ENCODE data around the gene KREMEN1.
A peak's percentile ranks its signal among the peaks of the same experiment; 100 is the strongest.

The KREMEN1 gene

GRCh38 chr22:29195118-29195963 is 122.5 kb downstream of the KREMEN1 start:
- no peak for DNase-seq

GRCh38 chr22:29195964-29196666 is 123.3 kb downstream of the KREMEN1 start:
- no peak for DNase-seq

- DNase-seq = no peak
These were observed 124.3 kb downstream of the KREMEN1 start for GRCh38 chr22:29197096-29197495.

- DNase-seq = no peak
These were observed 125.4 kb downstream of the KREMEN1 start for GRCh38 chr22:29198240-29198639.

- no peak for DNase-seq
These were observed 127.0 kb downstream of the KREMEN1 start for GRCh38 chr22:29199702-29200400.

GRCh38 chr22:29200901-29201300 is 128.1 kb downstream of the KREMEN1 start:
- DNase-seq = no peak

DNA sequence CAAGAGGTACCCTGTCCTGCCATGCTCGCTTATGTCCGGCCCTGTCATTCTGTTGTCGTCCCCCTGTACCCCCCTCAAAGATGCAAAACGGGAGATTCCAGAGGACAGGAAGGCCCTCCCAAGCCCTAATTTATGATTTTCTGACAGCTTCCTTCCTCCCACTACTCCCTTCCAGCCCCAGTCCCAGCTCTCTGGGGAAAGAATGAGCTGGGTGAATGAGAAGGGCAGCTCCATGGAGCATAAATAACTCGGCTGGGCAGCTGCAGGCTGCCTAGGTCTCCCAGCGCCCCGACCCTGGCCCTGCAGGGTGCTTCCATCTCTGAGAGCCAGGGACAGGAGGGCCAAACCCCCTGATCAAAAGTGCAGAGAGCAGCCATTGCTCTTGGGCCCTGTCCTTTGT is 128.9 kb downstream of the KREMEN1 start:
- DNase-seq = no peak

GRCh38 chr22:29202212-29203192 is 129.7 kb downstream of the KREMEN1 start:
- peak; percentile 21 for DNase-seq

- no peak for DNase-seq
These were observed 130.9 kb downstream of the KREMEN1 start for GRCh38 chr22:29203488-29204454.

DNA sequence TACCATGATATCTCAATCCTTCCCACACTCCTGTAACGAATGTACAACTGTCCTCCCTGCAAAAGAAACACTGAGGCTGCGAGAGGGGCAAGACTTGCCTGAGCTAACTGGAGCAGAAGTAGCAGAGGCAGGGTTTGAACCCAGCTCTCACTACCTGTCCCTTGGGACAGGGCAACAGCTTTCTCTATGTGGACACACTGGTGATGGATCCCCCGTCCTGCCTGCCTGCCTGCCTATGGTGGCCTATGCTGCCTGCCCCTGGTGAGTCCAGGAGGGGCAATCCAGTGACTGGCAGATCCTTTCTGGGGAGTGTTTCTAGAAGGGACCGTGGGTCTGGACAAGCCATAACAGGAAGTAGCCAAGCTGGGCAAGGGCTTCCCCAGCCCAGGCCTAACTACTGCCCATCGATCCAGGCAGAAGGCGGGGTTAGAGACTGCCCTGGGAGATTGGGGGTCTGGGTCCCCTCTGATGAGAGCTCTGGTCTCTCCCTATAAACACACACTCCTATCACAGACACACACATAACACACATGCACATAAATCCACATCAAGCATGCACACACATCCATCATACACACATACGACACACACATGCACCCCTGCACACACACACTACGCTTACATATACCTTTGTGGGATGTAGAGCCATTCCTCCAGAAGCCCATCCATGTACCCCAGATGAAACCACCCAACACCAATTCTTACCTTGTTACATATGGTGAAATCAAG is 131.8 kb downstream of the KREMEN1 start:
- no peak for DNase-seq

GRCh38 chr22:29205252-29205593 is 132.4 kb downstream of the KREMEN1 start:
- no peak for DNase-seq

- DNase-seq = peak; percentile 21
These were observed 132.9 kb downstream of the KREMEN1 start, which contains the start of gene EMID1 for GRCh38 chr22:29205594-29206371. EMID1 (plus strand) TSS chr22:29205896; CDS start chr22:29206039, 143 bp downstream.

DNA sequence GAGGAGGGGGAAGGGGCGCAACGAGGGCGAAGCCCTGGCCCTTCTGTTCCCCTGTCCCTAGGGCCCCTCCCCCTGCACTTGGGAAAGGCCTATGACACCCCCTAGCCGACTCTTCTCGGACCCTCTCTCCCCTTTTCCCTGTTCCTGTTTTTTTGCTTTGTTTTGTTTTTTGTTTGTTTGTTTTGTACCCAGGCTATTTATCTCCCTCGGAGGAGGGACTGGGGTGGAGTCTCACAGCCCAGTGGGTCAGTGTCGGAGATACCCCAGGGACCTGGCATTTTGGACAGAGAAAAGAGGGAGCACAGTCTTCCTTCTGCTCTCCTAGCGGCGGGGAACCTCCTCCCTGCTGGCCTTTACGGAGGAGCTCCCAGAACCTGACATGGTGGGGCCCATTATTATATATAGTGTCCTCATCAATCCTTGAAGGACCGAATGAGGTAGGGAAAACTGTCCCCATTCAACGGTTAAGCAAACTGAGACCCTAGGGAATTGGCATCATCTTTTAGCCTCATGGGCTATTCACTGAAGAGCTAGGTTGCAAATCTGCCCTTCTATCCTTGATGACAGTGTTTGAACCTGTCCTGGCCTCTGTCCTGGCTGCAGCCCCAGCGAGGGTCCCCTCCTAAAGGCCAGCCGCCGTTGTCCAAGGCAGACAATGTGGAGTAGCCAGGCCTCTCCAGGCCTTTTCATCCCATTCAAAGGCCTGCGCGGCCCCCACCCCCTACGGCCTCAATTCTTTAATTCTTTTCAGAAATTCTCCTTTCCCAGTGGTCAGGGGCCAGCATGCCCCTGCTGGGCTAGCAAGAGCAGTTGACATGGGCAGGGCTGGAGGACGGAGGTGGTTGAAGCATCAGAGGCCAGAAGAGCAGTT is 133.8 kb downstream of the KREMEN1 start:
- no peak for DNase-seq

- DNase-seq = no peak
These were observed 134.4 kb downstream of the KREMEN1 start for GRCh38 chr22:29207243-29207550.

DNA sequence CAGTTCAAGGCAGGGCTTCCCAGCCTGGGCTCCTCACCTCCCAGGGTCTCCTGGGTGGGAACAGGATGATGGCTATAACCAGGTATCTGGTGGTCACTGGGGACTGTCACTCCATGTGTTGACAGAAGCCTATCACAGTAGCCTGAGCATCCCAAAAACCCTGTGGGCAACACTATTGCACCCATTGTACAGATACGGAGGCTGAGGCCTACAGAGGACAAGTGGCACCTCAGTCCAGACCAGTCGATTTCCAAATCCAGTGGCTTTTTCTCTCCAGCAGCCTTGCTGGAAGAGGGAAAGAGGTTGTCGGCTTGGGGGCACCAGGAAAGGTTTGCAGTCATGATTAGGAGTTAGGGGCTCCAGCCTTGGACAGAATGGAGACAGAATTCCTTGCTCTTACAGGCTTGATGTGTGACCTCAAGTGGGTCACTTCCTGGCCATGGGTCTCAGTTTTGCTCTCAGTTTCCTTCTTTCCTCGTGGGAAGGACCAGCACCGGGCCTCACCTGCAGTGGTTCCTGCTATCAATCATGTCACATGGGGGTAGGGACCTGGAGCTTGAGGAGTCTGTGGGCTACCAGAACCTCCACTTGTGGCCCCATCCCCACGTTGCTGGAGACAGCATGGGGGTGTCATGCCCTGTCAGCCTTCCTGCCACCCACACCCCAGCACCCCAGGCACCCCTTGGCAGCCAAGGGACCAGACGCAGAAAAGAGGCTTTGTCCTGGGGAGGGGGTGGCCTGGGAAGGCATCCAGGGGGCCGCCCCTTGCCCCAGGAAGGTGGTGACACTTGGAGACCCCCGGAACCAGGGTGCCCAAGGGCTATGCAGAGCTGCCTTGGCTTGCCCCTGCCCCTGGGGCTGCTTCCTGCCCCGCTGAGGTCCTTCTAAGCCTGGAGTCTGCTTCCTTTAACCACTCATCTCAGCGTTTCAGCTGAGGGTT is 135.0 kb downstream of the KREMEN1 start:
- DNase-seq = no peak

DNA sequence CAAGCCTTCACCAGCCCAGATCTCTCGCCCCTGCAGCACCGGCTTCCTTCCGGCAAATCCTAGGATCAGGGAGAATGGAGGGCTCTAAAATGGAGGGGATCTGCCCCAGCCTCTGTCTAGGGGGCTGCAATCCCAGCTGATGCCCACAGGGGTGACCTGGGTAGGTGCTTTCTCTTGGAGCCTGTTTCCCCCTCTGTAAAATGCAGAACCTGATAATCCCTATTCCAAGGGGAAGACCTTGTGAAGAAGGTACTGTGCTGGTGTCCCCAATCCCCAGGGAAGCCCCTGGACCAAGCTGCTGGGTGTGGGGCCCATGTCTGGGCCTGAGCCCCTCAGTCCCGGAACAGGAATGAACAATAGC is 135.6 kb downstream of the KREMEN1 start:
- DNase-seq = no peak

DNA sequence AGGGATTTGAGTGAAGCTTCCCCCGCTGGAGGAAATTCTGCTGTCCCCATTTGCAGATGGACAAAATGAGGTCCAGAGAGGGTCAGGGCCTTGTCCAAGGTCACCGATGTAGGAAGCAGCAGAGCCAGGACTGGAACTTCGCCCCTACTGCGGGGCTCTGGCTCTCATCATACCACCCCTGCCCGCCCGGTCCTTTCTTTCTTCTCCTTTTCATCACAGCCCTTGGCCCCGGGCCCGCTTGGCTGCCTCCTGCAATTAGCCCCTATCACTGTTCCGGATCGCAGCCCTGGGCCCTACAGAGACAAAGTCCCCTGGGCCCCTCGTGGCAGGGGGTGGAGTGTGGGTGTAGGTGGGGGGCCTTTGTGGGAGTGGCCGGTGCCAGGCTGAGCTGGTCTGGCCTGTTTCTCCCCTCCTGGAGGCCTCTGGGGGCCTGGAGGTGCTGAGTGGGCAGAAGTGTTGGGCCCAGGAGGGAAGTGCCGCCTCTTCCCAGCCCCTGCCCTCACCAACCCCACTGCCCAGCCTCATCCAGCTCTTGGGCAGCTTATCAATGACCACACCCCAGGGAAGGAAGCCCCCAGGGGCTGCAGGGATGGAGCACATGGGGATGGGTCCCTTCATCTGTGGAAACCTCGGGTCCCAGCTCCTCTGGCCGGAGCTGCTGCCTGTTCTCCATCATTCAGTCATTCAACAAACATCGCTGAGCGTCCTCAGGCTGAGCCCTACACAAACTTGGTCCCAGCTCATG is 136.2 kb downstream of the KREMEN1 start:
- DNase-seq = no peak
